ENCODE results near the gene RPP40. TPM values are rescaled to one million over a fixed set of nuclear protein-coding genes. Genes with fewer than 3 reads are reported as not detected.
A peak's percentile ranks its signal among the peaks of the same experiment; 100 is the strongest.

Gene RPP40
- total RNA-seq, 1 experiment from 2014 or later: 11.6 TPM

- Mint-ChIP-seq H3K27ac (ENCODE audit: unreplicated experiment) (peak overlapping the region; percentile 66), H3K4me1 (ENCODE audit: low read depth, unreplicated experiment) (peaks cover 6% of the 10 kb centered on the region), H3K36me3 (ENCODE audit: insufficient read depth, unreplicated experiment) (peaks cover 21% of the 10 kb centered on the region), H3K9me3 (ENCODE audit: unreplicated experiment) (no peaks in the 10 kb centered on the region), H3K27me3 (ENCODE audit: insufficient read depth, unreplicated experiment) (no peaks in the 10 kb centered on the region), H3K4me3 (ENCODE audit: unreplicated experiment) (no peak overlapping the region)
- TF ChIP-seq CTCF (IDR thresholded peaks at IDR 0.05; ENCODE audit: insufficient read depth in 1 of 2, low read depth in 1 of 2, low read length in 1 of 2, severe bottlenecking in 1 of 2, unreplicated experiment in 1 of 2): no peak
- no TSS peak for BruUV-seq (replicated peaks)
- intact Hi-C loops (cut with micrococcal nuclease; ENCODE audit: unreplicated experiment): no loop called here
- no peak for DNase-seq
- Histone ChIP-seq H3K9me3 (no peaks in the 10 kb centered on the region), H3K4me1 (no peaks in the 10 kb centered on the region), H3K27me3 (replicated peaks; ENCODE audit: control insufficient read depth, insufficient read depth, low read length) (no peaks in the 10 kb centered on the region), H3K36me3 (ENCODE audit: control insufficient read depth, insufficient read depth, low read length) (no peaks in the 10 kb centered on the region), H3K4me3 (ENCODE audit: low read depth, low read length) (no peak overlapping the region)
- ChIA-PET POLR2A (no interaction called here), CTCF (interaction anchor here (0.8 kb wide), 1 partner anchor 53 kb away, joined by 3 read pairs; no protein-coding TSS in a partner anchor)
These were observed 53.8 kb downstream of the RPP40 start for GRCh38 chr6:4950076-4950475.

DNA sequence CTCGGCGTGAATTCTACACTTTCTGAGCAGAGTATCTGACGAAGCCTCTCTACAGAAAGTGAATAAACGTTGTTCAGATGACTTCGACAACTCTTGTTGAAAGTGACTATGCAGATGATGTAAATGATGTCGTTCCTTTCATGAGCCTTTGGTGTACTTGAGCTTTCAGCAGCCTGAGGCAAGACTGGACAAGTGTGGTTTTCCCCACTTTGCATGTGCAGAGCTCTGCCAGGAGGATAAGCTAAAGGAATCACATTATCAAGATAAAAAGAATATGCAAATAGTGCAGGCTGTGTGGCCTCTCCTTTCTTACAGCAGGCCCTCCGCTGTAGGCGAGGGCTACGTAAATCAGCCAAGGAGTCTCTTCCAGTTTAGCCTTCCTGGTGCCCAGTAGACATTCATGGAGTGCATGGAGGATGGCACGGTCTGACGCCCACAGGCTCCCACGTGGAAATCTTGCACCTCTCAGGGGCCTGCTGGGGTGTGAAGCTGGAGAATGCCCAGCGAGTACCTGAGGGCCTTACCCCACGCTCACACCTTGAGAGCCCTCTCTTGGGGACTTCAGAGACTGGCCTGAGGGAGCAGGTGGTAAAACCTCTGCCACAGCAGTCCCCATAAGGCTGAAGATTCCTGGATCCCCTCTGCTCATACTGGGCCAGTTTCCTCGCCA, 54.9 kb downstream of the RPP40 start:
- POLR2A ChIA-PET: no interaction called here
- H3K4me3 ChIP-seq (ENCODE audit: low read depth, low read length): no peak overlapping the region
- no peaks in the 10 kb centered on the region for H3K4me1 ChIP-seq
- Mint-ChIP-seq H3K4me1 (ENCODE audit: low read depth, unreplicated experiment) (peaks cover 6% of the 10 kb centered on the region), H3K27me3 (ENCODE audit: insufficient read depth, unreplicated experiment) (no peaks in the 10 kb centered on the region), H3K4me3 (ENCODE audit: unreplicated experiment) (no peak overlapping the region), H3K36me3 (ENCODE audit: insufficient read depth, unreplicated experiment) (peaks cover 31% of the 10 kb centered on the region), H3K9me3 (ENCODE audit: unreplicated experiment) (no peaks in the 10 kb centered on the region), H3K27ac (ENCODE audit: unreplicated experiment) (no peak overlapping the region)
- H3K36me3 ChIP-seq (ENCODE audit: control insufficient read depth, insufficient read depth, low read length): no peaks in the 10 kb centered on the region
- DNase-seq: no peak
- BruUV-seq (replicated peaks): no TSS peak
- TF ChIP-seq CTCF (IDR thresholded peaks at IDR 0.05; ENCODE audit: insufficient read depth in 1 of 2, low read depth in 1 of 2, low read length in 1 of 2, severe bottlenecking in 1 of 2, unreplicated experiment in 1 of 2): no peak
- H3K9me3 ChIP-seq: no peaks in the 10 kb centered on the region
- CTCF ChIA-PET: no interaction called here
- intact Hi-C loops (cut with micrococcal nuclease; ENCODE audit: unreplicated experiment): no loop called here
- H3K27me3 ChIP-seq (replicated peaks; ENCODE audit: control insufficient read depth, insufficient read depth, low read length): no peaks in the 10 kb centered on the region

DNA sequence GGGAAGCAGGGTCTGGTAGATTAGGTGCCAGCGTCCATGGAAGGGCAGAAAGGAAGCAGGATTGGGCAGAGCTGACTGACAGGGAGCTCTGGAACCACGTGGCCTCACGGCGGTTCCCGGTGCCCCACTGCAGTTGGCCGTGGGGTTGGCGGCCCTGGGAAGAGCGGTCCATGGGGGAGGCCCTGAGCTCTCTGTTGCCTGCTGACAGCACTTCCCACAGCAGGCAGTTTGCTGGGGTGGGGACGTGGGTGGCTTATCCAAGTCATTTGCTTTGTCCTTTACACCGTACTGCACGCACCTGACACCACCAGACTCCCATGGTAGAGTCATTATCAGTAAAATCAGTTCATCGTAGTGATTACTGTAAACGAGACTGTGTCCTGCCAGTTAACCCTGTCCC, 56.1 kb downstream of the RPP40 start:
- intact Hi-C loops (cut with micrococcal nuclease; ENCODE audit: unreplicated experiment): no loop called here
- TF ChIP-seq CTCF (IDR thresholded peaks at IDR 0.05; ENCODE audit: insufficient read depth in 1 of 2, low read depth in 1 of 2, low read length in 1 of 2, severe bottlenecking in 1 of 2, unreplicated experiment in 1 of 2): no peak
- Mint-ChIP-seq H3K36me3 (ENCODE audit: insufficient read depth, unreplicated experiment) (peaks cover 36% of the 10 kb centered on the region), H3K27ac (ENCODE audit: unreplicated experiment) (no peak overlapping the region), H3K4me3 (ENCODE audit: unreplicated experiment) (no peak overlapping the region), H3K4me1 (ENCODE audit: low read depth, unreplicated experiment) (peaks cover 10% of the 10 kb centered on the region), H3K27me3 (ENCODE audit: insufficient read depth, unreplicated experiment) (no peaks in the 10 kb centered on the region), H3K9me3 (ENCODE audit: unreplicated experiment) (no peaks in the 10 kb centered on the region)
- no peak for DNase-seq
- Histone ChIP-seq H3K9me3 (no peaks in the 10 kb centered on the region), H3K4me3 (ENCODE audit: low read depth, low read length) (no peak overlapping the region), H3K4me1 (no peaks in the 10 kb centered on the region), H3K27me3 (replicated peaks; ENCODE audit: control insufficient read depth, insufficient read depth, low read length) (no peaks in the 10 kb centered on the region), H3K36me3 (ENCODE audit: control insufficient read depth, insufficient read depth, low read length) (peaks cover 1% of the 10 kb centered on the region)
- BruUV-seq (replicated peaks): no TSS peak
- CTCF ChIA-PET: no interaction called here
- POLR2A ChIA-PET: no interaction called here
